Stimulated activated CD8-positive, alpha-beta memory T cell treated with anti-CD3 and anti-CD28 coated beads, Interleukin-7, amount 100 ng/mL, for 1 hour (primary cell): ENCODE measurements around the gene ZMYND19.
"Not testable (repeated sequence)": the region's sequence is repeated elsewhere in the genome, so short reads cannot be mapped to it uniquely, and the experiment has no call there.

Source experiments
- DNase-seq, 2 donors: peaks; one replicate each; pipeline ENCODE4 v3.0.0-alpha.2; 2020; ENCODE audit warnings: low read depth in 2 of 2

Gene ZMYND19

DNA sequence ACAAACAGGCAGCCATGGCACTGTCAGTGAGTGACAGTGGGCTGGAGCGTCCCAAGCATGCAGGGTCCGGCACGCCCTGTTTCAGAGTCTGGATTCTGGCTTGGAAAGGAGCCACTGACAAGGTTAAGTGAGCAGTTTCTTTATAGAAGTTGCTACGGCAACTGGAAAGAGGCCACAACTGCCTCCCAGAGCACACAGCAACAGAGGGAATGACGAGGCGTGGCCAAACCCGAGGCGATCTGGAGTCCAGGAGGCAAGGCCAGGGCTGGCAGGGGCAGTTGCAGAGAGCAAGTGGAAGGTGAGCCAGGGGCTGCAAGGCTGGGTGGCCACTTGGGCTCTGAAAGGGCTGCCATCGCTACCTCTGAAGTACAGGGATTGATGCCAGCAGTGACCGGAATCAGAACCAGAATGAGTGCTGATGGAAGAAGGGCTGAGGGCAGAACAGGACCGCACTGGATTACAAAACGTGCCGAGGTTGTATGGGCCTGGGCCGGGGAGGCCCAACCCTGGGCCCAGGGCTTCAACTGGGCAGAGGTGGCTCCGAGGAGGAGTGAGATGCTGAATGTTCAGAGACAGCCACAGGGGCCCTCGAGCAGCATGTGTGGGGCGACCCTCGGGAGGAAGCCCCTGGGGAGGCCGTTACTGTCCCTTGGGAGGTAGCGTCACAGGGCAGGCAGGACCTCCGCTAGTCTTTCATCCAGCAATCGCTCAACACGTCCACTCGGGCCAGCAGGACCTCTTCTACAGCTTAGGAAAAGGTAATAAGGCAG lies 34.1 kb downstream of the ZMYND19 start:
- DNase-seq: no peak

GRCh38 chr9:137555179-137555578 lies 35.1 kb downstream of the ZMYND19 start:
- no peak for DNase-seq

GRCh38 chr9:137554349-137554748 lies 36.0 kb downstream of the ZMYND19 start:
- DNase-seq: no peak

GRCh38 chr9:137553654-137554053 lies 36.7 kb downstream of the ZMYND19 start:
- DNase-seq: not testable (repeated sequence)

GRCh38 chr9:137552022-137552768 lies 38.1 kb downstream of the ZMYND19 start:
- DNase-seq: no peak

- DNase-seq: peak; percentile 68 to 72
Measured at GRCh38 chr9:137551264-137552021, 38.9 kb downstream of the ZMYND19 start, which contains the start of gene MRPL41. Gene MRPL41, plus strand, starts transcription at chr9:137551879. Its CDS starts 203 bp downstream, at chr9:137552082.

GRCh38 chr9:137550958-137551263 lies 39.4 kb downstream of the ZMYND19 start:
- not testable (repeated sequence) for DNase-seq

- DNase-seq: no peak
Measured at GRCh38 chr9:137550231-137550621, 40.1 kb downstream of the ZMYND19 start, which contains the start of gene PNPLA7. Gene PNPLA7, minus strand, starts transcription at chr9:137550402. Its CDS starts 205 bp downstream, at chr9:137550197.

- DNase-seq: no peak
Measured at GRCh38 chr9:137547687-137548543, 42.4 kb downstream of the ZMYND19 start.

DNA sequence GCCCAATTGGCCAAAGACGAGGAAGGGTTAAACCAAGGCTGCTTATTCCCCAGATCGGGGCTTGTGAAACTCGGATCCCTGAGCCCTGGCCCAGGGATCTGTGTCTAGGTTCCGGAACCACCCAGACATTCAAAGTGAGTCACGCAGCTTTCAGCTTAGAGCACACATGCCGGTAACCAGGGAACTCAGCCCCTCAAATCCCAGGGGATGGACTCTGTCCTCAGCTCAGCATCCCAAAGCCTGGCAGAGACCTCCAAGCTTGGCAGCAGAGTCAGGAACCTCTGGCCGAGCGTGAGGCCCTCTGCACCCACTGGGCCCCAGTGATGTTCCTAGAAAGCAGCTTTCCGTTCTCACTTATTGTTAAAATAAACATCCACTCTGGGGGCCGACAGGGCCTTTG lies 45.2 kb downstream of the ZMYND19 start:
- no peak for DNase-seq

DNA sequence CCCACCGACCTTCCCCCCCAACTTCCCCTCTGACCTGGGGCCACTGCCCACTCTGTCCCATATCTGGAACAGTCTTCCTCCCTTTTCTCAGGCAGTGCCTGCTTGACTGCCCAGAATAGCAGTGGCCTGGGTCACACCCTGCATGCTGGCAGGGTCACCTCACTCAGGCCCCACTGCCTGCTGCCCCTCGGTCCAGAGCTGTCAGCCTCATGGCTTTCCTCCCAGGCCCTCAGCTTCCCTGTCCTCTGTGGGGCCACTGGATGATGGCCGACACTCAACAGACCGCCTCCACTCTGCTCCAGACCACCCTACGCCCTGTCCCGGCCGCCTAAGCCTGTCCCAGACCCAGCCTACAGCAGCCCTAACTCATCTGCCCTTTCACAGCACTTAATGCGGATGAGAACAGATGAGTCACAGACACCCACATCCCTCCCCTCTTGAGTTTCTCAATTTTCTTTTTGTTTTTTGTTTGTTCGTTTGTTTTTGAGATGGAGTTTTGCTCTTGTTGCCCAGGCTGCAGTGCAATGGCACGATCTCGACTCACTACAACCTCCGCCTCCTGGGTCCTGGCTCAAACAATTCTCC lies 46.0 kb downstream of the ZMYND19 start:
- DNase-seq: no peak

DNA sequence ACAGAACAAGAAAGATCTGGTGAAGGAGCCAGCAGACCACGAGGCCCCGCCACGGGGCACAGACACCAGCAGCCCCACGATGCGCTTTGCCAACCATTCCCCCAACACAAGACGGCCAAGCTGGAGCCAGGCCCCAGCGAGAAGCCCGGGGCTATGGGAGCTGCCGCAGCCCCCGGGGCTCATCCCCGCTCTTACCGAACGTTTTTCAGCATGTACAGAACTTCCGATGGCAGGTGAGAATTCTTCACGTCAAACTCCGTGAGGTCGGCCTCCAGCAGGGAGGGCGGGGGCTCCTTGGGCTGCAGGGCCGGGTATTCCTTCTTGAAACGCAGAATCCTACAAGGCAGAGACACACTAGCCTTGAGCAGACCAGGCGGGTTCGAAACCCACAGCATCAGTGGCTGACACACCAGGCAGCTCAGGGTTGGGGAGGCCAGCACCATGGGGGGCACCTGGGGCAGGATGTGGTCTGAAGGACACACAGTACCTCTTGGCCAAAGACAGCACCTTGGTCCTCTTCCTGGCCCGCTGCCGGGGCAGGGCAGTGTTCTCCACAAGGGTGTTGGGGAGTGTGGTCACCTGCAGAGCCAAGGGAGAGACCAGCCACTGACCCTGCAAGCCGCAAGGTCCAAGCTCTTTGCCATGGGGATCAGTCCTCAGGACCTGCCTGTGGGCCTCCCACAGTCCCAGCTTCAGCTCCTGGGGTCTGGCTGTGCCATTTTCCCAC lies 46.9 kb downstream of the ZMYND19 start:
- DNase-seq: no peak

DNA sequence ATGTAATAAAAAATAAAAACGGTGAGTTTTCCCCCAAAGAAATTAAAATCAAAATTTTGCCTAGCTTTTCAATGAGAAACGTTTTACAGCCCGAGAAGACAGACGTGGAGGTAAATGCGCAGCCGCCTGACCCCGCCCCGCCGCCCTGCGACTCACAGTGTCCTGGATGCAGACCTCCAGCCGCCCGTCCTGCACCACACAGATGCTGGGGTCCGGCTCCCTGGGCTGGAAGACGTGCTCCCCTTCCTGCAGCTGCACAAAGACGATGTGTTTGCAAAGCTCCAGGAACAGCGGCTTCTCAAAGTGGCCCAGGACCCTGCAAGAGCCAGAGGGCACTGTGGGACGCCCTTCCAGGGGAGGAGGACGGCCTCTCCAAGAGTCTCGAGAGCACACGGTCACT lies 47.8 kb downstream of the ZMYND19 start:
- DNase-seq: no peak

DNA sequence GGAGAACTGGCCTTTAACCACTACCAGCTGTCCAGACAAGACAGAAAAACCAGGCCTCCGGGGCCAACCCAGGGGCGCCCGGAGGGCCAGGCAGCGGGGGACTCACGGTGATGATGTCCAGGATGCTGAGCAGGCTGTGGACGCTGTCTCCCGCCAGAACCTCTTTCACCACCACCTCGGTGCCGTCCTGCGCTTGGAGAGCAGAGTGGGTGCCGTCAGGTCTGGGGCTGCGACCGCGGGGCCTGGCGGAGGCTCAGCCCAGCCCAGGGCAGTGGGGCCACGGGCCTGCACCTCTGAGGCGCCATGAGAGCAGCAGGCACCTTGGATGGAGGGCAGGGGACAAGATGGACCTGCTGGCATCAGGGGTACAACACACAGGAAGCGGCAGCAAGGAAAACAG lies 49.8 kb downstream of the ZMYND19 start:
- DNase-seq: no peak

DNA sequence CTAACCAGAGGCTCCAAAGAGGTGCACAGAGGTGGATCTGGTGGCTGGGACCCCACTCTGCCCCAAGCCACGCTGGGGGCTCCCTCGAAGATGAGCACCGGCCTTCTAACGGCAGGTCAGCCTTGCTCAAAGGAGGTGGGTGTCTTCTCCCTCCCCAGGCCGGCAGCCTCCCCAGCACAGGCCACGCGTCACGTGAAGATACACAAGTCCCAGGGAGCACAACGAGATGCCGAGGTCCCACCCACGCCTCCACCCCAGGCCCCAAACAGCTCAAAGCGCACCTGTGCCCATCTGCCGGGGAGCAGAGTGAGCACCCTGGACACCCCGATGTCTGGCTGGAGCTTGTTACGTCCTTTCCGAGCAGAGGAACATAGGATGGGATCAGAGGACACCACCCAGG lies 52.3 kb downstream of the ZMYND19 start:
- no peak for DNase-seq

GRCh38 chr9:137536594-137537131 lies 53.6 kb downstream of the ZMYND19 start:
- not testable (repeated sequence) for DNase-seq

DNA sequence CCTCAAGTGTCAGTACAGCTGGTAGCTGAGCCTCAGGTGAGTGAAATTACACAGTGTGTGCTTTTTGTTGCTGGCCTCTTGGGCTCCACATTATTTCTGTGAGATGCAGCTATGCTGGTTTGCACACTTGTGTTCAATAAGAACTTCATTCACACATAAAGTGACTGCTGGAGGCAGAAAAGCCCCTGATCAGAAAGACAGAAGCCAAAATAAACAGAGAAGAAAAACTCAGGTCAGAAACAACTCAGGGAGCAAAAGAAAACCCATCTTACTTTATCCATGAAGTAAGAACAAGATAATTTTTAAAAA lies 55.2 kb downstream of the ZMYND19 start:
- DNase-seq: no peak

DNA sequence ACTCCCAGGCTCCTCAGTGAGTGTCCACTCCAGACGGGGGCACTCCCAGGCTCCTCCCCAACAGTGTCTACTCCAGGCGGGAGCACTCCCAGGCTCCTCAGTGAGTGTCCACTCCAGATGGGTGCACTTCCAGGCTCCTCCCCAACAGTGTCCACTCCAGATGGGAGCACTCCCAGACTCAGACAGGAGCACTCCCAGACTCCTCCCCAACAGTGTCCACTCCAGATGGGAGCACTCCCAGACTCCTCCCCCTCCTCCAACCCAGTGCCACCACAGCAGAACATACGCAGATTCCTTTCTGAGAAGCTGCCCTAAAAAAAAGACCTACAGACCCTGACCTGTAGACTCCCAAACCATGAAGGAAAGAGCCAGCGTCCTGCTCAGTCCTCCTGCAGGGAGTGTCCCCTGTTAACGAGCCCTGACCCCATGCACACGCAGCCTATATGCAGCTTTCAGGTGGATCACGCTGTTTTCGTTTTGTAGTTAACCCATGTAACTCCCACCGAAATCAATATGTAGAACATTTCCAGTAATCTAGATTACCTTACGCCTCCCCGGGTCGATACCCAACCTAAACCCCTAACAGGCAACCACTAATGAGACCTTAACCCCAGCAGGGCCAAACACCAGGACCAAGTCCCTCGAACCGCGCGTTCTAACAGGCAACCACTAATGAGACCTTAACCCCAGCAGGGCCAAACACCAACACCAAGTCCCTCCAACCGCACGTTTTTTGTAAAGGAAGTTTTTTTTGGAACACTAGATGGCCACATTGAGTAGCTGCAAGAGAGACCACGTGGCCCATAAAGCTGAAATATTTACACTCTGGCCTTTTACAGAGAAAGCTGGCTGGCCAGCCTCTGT lies 55.8 kb downstream of the ZMYND19 start:
- DNase-seq: no peak

DNA sequence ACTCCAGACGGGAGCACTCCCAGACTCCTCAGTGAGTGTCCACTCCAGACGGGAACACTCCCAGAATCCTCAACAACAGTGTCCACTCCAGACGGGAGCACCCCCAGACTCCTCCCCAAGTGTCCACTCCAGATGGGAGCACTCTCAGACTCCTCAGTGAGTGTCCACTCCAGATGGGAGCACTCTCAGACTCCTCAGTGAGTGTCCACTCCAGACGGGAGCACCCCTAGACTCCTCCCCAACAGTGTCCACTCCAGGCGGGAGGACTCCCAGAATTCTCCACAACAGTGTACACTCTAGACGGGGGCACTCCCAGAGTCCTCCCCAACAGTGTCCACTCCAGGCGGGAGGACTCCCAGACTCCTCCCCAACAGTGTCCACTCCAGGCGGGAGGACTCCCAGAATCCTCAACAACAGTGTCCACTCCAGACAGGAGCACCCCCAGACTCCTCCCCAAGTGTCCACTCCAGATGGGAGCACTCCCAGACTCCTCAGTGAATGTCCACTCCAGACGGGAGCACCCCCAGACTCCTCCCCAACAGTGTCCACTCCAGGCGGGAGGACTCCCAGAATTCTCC lies 57.3 kb downstream of the ZMYND19 start:
- DNase-seq: not testable (repeated sequence)
